Measurements from ENCODE around the gene POC1A. TPM values are rescaled to one million over a fixed set of nuclear protein-coding genes. Genes with fewer than 3 reads are reported as not detected.

Gene POC1A
- total and polyA plus RNA-seq, 10 of the 15 experiments (the other 5 are each of a cell fraction or from before 2014, with no cell fraction given): 8.5 to 49.8 (median 23.5) TPM

- Histone ChIP-seq H3K27ac (ENCODE audit: control insufficient read depth, insufficient read depth) (no peak overlapping the region), H3K36me3 (ENCODE audit: control insufficient read depth in 2 of 2, insufficient read depth in 2 of 2, low read length in 1 of 2) (no peaks in the 10 kb centered on the region), H4K20me1 (ENCODE audit: control insufficient read depth, insufficient read depth) (no peaks in the 10 kb centered on the region), H3K27me3 (replicated peaks in 1 of 2; ENCODE audit: control insufficient read depth in 2 of 2, insufficient read depth in 2 of 2, low read length in 1 of 2) (no peaks in the 10 kb centered on the region), H3K4me2 (ENCODE audit: control insufficient read depth, insufficient read depth) (no peak overlapping the region), H3K4me3 (no peak overlapping the region), H3K9me3 (replicated peaks; ENCODE audit: control insufficient read depth, insufficient read depth, low read length) (no peaks in the 10 kb centered on the region), H2AFZ (ENCODE audit: control insufficient read depth, low read depth, low read length) (no peak overlapping the region), H3K79me2 (ENCODE audit: control insufficient read depth, insufficient read depth, low read length) (peaks cover 4% of the 10 kb centered on the region), H3K9ac (ENCODE audit: control insufficient read depth, insufficient read depth, low read length) (no peak overlapping the region), H3K4me1 (ENCODE audit: control insufficient read depth, insufficient read depth, low read length) (peaks cover 31% of the 10 kb centered on the region)
- BruUV-seq (replicated peaks): no TSS peak
- intact Hi-C loops (cut with micrococcal nuclease; ENCODE audit: unreplicated experiment) (no loop called here), in situ Hi-C loops (cut with MboI) (no loop called here)
- ChIA-PET SMC1A (ENCODE audit: uncharacterized antibody, unreplicated experiment) (interaction anchor here (0.9 to 2.6 kb wide), 3 partner anchors 9 to 61 kb away, joined by 4 to 10 read pairs (median 4); no protein-coding TSS in a partner anchor), RAD21 (ENCODE audit: unreplicated experiment) (interaction anchor here (0.7 to 2.4 kb wide), 5 partner anchors 8 to 76 kb away, joined by 3 to 15 read pairs (median 3); no protein-coding TSS in a partner anchor), CTCF (interaction anchor here (0.7 to 2.6 kb wide), 5 partner anchors 8 to 170 kb away, joined by 3 to 14 read pairs (median 3); no protein-coding TSS in a partner anchor), POLR2A (interaction anchor here (0.8 kb wide), 1 partner anchor 58 kb away, joined by 3 read pairs; no protein-coding TSS in a partner anchor)
- TF ChIP-seq SPI1 (IDR thresholded peaks at IDR 0.05; ENCODE audit: borderline replicate concordance, insufficient read depth, low read depth, low read length) (no peak), NRF1 (conservative IDR thresholded peaks at IDR 0.05; ENCODE audit: low read depth, low read length) (no peak), MLLT1 (IDR thresholded peaks at IDR 0.05) (peak; percentile 88), SRF (IDR thresholded peaks at IDR 0.05; ENCODE audit: low read depth in 2 of 2, low read length in 2 of 2) (peak in 1 of 2 experiments; percentile 69; a peak in 1 of 4 replicates), NFYB (IDR thresholded peaks at IDR 0.05; ENCODE audit: insufficient read depth, low read depth, low read length) (no peak), CBX5 (IDR thresholded peaks at IDR 0.05; ENCODE audit: low read depth) (no peak), MTA2 (IDR thresholded peaks at IDR 0.05; ENCODE audit: low read depth) (no peak), BCL3 (IDR thresholded peaks at IDR 0.05; ENCODE audit: borderline replicate concordance, insufficient read depth, low read depth, low read length, poor library complexity, severe bottlenecking) (no peak), MEF2B (IDR thresholded peaks at IDR 0.05; ENCODE audit: partially characterized antibody, poor library complexity, severe bottlenecking) (no peak), PBX3 (IDR thresholded peaks at IDR 0.05; ENCODE audit: insufficient replicate concordance, low read depth, low read length) (no peak)
- ATAC-seq (no peak), FAIRE-seq (no peak), DNase-seq (ENCODE audit: low read depth, low spot score) (no peak)
- 55% methylated on average over 4 of the region's 4 CpGs for WGBS (ENCODE audit: insufficient coverage, insufficient replicate concordance, low lambda C conversion rate, missing lambda C conversion rate)
Measured at GRCh38 chr3:52061121-52061910, 92.9 kb downstream of the POC1A start.

Data from GM12878 (cell line).